WI38 (cell line): Measurements from ENCODE around the gene SLC29A4.
"Not testable (repeated sequence)": the region's sequence is repeated elsewhere in the genome, so short reads cannot be mapped to it uniquely, and the experiment has no call there.

Experiments used
- H3K4me3 ChIP-seq: 2 replicates; pipeline ENCODE4 v1.5.1; 2011; ENCODE audit warnings: low read depth, mild to moderate bottlenecking, control low read depth, low read length
- CTCF ChIP-seq: IDR thresholded peaks from 2 replicates; pipeline ENCODE4 v1.5.1; 2012; ENCODE audit warnings: low read depth, mild to moderate bottlenecking, control low read depth, low read length

SLC29A4 gene

GRCh38 chr7:5303061-5303460 lies 20.3 kb downstream of the SLC29A4 start:
- TF ChIP-seq CTCF: no peak
- H3K4me3 ChIP-seq: no peak overlapping the region

- no peak for TF ChIP-seq CTCF
- H3K4me3 ChIP-seq: no peak overlapping the region
Observed at GRCh38 chr7:5303591-5304505, 21.1 kb downstream of the SLC29A4 start.

GRCh38 chr7:5305050-5305449 lies 22.3 kb downstream of the SLC29A4 start:
- H3K4me3 ChIP-seq: not testable (repeated sequence)

- not testable (repeated sequence) for H3K4me3 ChIP-seq
Observed at GRCh38 chr7:5307221-5308142, 24.7 kb downstream of the SLC29A4 start.

- no peak overlapping the region for H3K4me3 ChIP-seq
- no peak for TF ChIP-seq CTCF
Observed at GRCh38 chr7:5309146-5309545, 26.4 kb downstream of the SLC29A4 start.

- H3K4me3 ChIP-seq: no peak overlapping the region
Observed at GRCh38 chr7:5310822-5311405, 28.2 kb downstream of the SLC29A4 start.

GRCh38 chr7:5312276-5313070 lies 29.7 kb downstream of the SLC29A4 start:
- H3K4me3 ChIP-seq: not testable (repeated sequence)

More at GRCh38 chr7:5310822-5311405, 28.2 kb downstream of the SLC29A4 start:
- TF ChIP-seq CTCF: no peak

- H3K4me3 ChIP-seq: not testable (repeated sequence)
Observed at GRCh38 chr7:5313076-5313885, 30.5 kb downstream of the SLC29A4 start.
